GM23248 (cell line): ENCODE data around the gene ADAM33. TPM values are rescaled to one million over a fixed set of nuclear protein-coding genes. Genes with fewer than 3 reads are reported as not detected.

Source experiments
- DNase-seq: peaks from one replicate; pipeline ENCODE4 v3.0.0-alpha.2; 2015
- H2AFZ ChIP-seq: fragments of 200-600 bp; sonication (generic); 2 replicates; pipeline ENCODE4 v1.6.1; 2016; ENCODE audit warnings: antibody characterized with exemption
- H3F3A ChIP-seq: fragments of 200-600 bp; sonication (generic); 2 replicates; pipeline ENCODE4 v1.6.1; 2016; ENCODE audit warnings: mild to moderate bottlenecking, antibody characterized with exemption, mixed run types; ENCODE audit not compliant: insufficient read depth
- H3K27ac ChIP-seq: fragments of 200-600 bp; sonication (generic); 2 replicates; pipeline ENCODE4 v1.5.1; 2016; ENCODE audit warnings: mild to moderate bottlenecking
- H3K27me3 ChIP-seq: fragments of 200-600 bp; sonication (generic); replicated peaks from 2 replicates; pipeline ENCODE4 v1.6.1; 2016; ENCODE audit warnings: mild to moderate bottlenecking; ENCODE audit not compliant: insufficient read depth
- H3K36me3 ChIP-seq: fragments of 200-600 bp; sonication (generic); 2 replicates; pipeline ENCODE4 v1.6.1; 2016; ENCODE audit warnings: low read depth, mild to moderate bottlenecking
- H3K4me1 ChIP-seq: fragments of 200-600 bp; sonication (generic); 2 replicates; pipeline ENCODE4 v1.6.1; 2016; ENCODE audit warnings: mild to moderate bottlenecking; ENCODE audit not compliant: insufficient read depth
- H3K4me2 ChIP-seq: fragments of 200-600 bp; sonication (generic); one replicate; pipeline ENCODE4 v1.6.1; 2016; ENCODE audit warnings: mild to moderate bottlenecking; ENCODE audit not compliant: unreplicated experiment
- H3K4me3 ChIP-seq: fragments of 200-600 bp; sonication (generic); 2 replicates; pipeline ENCODE4 v1.5.1; 2016; ENCODE audit warnings: mild to moderate bottlenecking
- H3K79me2 ChIP-seq: fragments of 200-600 bp; sonication (generic); 2 replicates; pipeline ENCODE4 v1.6.1; 2016; ENCODE audit warnings: mild to moderate bottlenecking; ENCODE audit not compliant: insufficient read depth
- H3K9ac ChIP-seq: fragments of 200-600 bp; sonication (generic); 2 replicates; pipeline ENCODE4 v1.6.1; 2016; ENCODE audit warnings: mild to moderate bottlenecking
- H3K9me2 ChIP-seq: fragments of 200-600 bp; sonication (generic); 2 replicates; pipeline ENCODE4 v1.6.1; 2016; ENCODE audit warnings: mixed run types, mild to moderate bottlenecking, moderate library complexity; ENCODE audit not compliant: insufficient read depth
- H3K9me3 ChIP-seq: fragments of 200-600 bp; sonication (generic); one replicate; pipeline ENCODE4 v1.6.1; 2017; ENCODE audit warnings: low read depth
- H4K20me1 ChIP-seq: fragments of 200-600 bp; sonication (generic); 2 replicates; pipeline ENCODE4 v1.6.0; 2016; ENCODE audit not compliant: insufficient read depth
- EZH2 ChIP-seq: fragments of 200-600 bp; sonication (generic); IDR thresholded peaks from 2 replicates; pipeline ENCODE4 v1.6.1; 2018; ENCODE audit warnings: antibody characterized with exemption, mild to moderate bottlenecking; ENCODE audit not compliant: insufficient read depth, poor library complexity, severe bottlenecking
- EZH2phosphoT487 ChIP-seq: fragments of 200-600 bp; sonication (generic); IDR thresholded peaks from 2 replicates; pipeline ENCODE4 v1.6.1; 2018; ENCODE audit warnings: antibody characterized with exemption, moderate library complexity, mild to moderate bottlenecking, low read depth; ENCODE audit not compliant: insufficient read depth
- WGBS, 2 experiments: methylation state at CpG; one replicate each; pipeline ENCODE4 v1.1.6; 2015 to 2017; ENCODE audit warnings: low lambda C conversion rate in 2 of 2, low coverage in 1 of 2; ENCODE audit errors: missing lambda C conversion rate in 2 of 2; 5-methylcytosine and 5-hydroxymethylcytosine counted together
- in situ Hi-C: fragments of 300-500 bp; cut with MboI; formaldehyde crosslinking; loops from 2 replicates; pipeline ENCODE4 v1.15.0; 2020
- polyA plus RNA-seq: library from polyadenylated mRNA; unstranded; fragments of >200 nt; fragmentation: Nextera tagmentation; extraction: Ambion mirVana; gene quantifications from 2 replicates; pipeline ENCODE4 v1.2.1, GENCODE V29; 2016
- total RNA-seq: library from RNA; depleted of rRNA; stranded (reverse); fragments of >200 nt; shearing (Covaris generic); gene quantifications from 2 replicates; pipeline ENCODE4 v1.2.3, GENCODE V29; 2014

The ADAM33 gene
- total and polyA plus RNA-seq, 2 experiments from 2014 or later, result 22.6 to 53.1 TPM

GRCh38 chr20:3681352-3681930 is 369 bp downstream of the ADAM33 start:
- H3K9me3 ChIP-seq, result no peaks in the 10 kb centered on the region
- H2AFZ ChIP-seq, result peak overlapping the region; percentile 56
- H3F3A ChIP-seq, result peaks cover 8% of the 10 kb centered on the region; the same call in 1 of the 2 replicates
- no peaks in the 10 kb centered on the region for H3K27me3 ChIP-seq
- H3K79me2 ChIP-seq, result no peaks in the 10 kb centered on the region
- TF ChIP-seq EZH2phosphoT487, result no peak
- no peak for TF ChIP-seq EZH2
- H3K27ac ChIP-seq, result no peak overlapping the region
- in situ Hi-C loops, result no loop called here
- peaks cover 43% of the 10 kb centered on the region for H3K4me1 ChIP-seq
- H3K36me3 ChIP-seq, result no peaks in the 10 kb centered on the region
- H3K9ac ChIP-seq, result peak overlapping the region; percentile 71
- H3K4me2 ChIP-seq, result peak overlapping the region; percentile 84
- H3K9me2 ChIP-seq, result no peaks in the 10 kb centered on the region
- H3K4me3 ChIP-seq, result peak overlapping the region; percentile 73
- H4K20me1 ChIP-seq, result no peaks in the 10 kb centered on the region
- no peak for DNase-seq
- 2 to 3% methylated on average over 9 to 25 of the region's 32 CpGs for WGBS, 2 experiments

- Histone ChIP-seq H3K27ac (peak overlapping the region; percentile 73), H3K9ac (peak overlapping the region; percentile 71), H3F3A (peaks cover 8% of the 10 kb centered on the region; the same call in 1 of the 2 replicates), H3K4me3 (peak overlapping the region; percentile 73), H3K9me3 (no peaks in the 10 kb centered on the region), H2AFZ (peak overlapping the region; percentile 56), H3K9me2 (no peaks in the 10 kb centered on the region), H3K4me2 (peak overlapping the region; percentile 84), H4K20me1 (no peaks in the 10 kb centered on the region), H3K27me3 (no peaks in the 10 kb centered on the region), H3K79me2 (no peaks in the 10 kb centered on the region), H3K4me1 (peaks cover 40% of the 10 kb centered on the region), H3K36me3 (no peaks in the 10 kb centered on the region)
- DNase-seq, result peak; percentile 39
- TF ChIP-seq EZH2 (no peak), EZH2phosphoT487 (no peak)
- WGBS, 2 experiments, result 7 to 11% methylated on average over 7 to 14 of the region's 15 CpGs
- in situ Hi-C loops, result no loop called here
These were observed 984 bp downstream of the ADAM33 start for GRCh38 chr20:3680701-3681351.

- Histone ChIP-seq H3K4me1 (peaks cover 40% of the 10 kb centered on the region), H3K36me3 (no peaks in the 10 kb centered on the region), H4K20me1 (no peaks in the 10 kb centered on the region), H3K9me3 (no peaks in the 10 kb centered on the region), H3K9ac (peak overlapping the region; percentile 71), H3K4me3 (peak overlapping the region; percentile 73), H3K27me3 (no peaks in the 10 kb centered on the region), H3K79me2 (no peaks in the 10 kb centered on the region), H3F3A (peaks cover 8% of the 10 kb centered on the region; the same call in 1 of the 2 replicates), H2AFZ (peak overlapping the region; percentile 56), H3K27ac (peak overlapping the region; percentile 73), H3K9me2 (no peaks in the 10 kb centered on the region), H3K4me2 (peak overlapping the region; percentile 84)
- TF ChIP-seq EZH2 (no peak), EZH2phosphoT487 (no peak)
- peak; percentile 91 for DNase-seq
- in situ Hi-C loops, result no loop called here
- WGBS, 2 experiments, result 3 to 6% methylated on average over 17 to 18 of the region's 18 CpGs
These were observed 1.8 kb downstream of the ADAM33 start for GRCh38 chr20:3679749-3680700.
